Spleen (tissue), 7 donors: ENCODE results near the gene COBL.

Source experiments
- CTCF ChIP-seq, 11 experiments: fragments of 200-600 bp in 7 of 11; fragments of 450-650 bp in 4 of 11; sonication (generic) in 4 of 11; IDR thresholded peaks in 8 of 11; conservative IDR thresholded peaks in 3 of 11; 1 replicate in 7 of 11; 2 replicates in 4 of 11; pipeline versions ENCODE4 v1.4.0 to v1.8.0; 2016 to 2021; ENCODE audit warnings: antibody characterized with exemption in 11 of 11, inconsistent platforms in 4 of 11, mild to moderate bottlenecking in 1 of 11
- POLR2A ChIP-seq, 3 donors: fragments of 450-650 bp; IDR thresholded peaks; one replicate each; pipeline ENCODE4 v1.5.1; 2017; ENCODE audit warnings: antibody characterized with exemption in 3 of 3, mild to moderate bottlenecking in 1 of 3
- donor health status: DM: no; HTN: no; CAD: no; lungs with moderate emphysema.
- donor health status: DM: no; HTN: no; CAD: no.
- donor health status: DM: no; HTN: no; CAD: no.

GRCh38 chr7:51238981-51239495, 77.6 kb downstream of the COBL start:
- TF ChIP-seq POLR2A (IDR thresholded peaks at IDR 0.05) (no peak), CTCF (IDR thresholded peaks at IDR 0.05 in 8 of 11, conservative IDR thresholded peaks at IDR 0.05 in 3 of 11) (no peak)
